ENCODE data around the gene TMEM208.

Gene TMEM208

GRCh38 chr16:67235816-67236562 lies 9.1 kb downstream of the TMEM208 start:
- Mint-ChIP-seq H3K27me3 (no peaks in the 10 kb centered on the region), H3K27ac (peak overlapping the region; percentile 75), H3K4me3 (no peak overlapping the region), H3K36me3 (no peaks in the 10 kb centered on the region), H3K9me3 (ENCODE audit: low read depth) (no peaks in the 10 kb centered on the region), H3K4me1 (ENCODE audit: low read depth) (peaks cover 3% of the 10 kb centered on the region)

- Mint-ChIP-seq H3K27ac (peak overlapping the region; percentile 75), H3K4me1 (ENCODE audit: low read depth) (peaks cover 8% of the 10 kb centered on the region), H3K4me3 (no peak overlapping the region), H3K27me3 (no peaks in the 10 kb centered on the region), H3K9me3 (ENCODE audit: low read depth) (no peaks in the 10 kb centered on the region), H3K36me3 (no peaks in the 10 kb centered on the region)
These were observed 9.8 kb downstream of the TMEM208 start for GRCh38 chr16:67236563-67237395.

GRCh38 chr16:67237396-67238277 lies 10.7 kb downstream of the TMEM208 start:
- H3K27me3 Mint-ChIP-seq, result no peaks in the 10 kb centered on the region
- H3K36me3 Mint-ChIP-seq, result no peaks in the 10 kb centered on the region
- no peak overlapping the region for H3K27ac Mint-ChIP-seq
- H3K4me3 Mint-ChIP-seq, result no peak overlapping the region
- peaks cover 8% of the 10 kb centered on the region for H3K4me1 Mint-ChIP-seq (ENCODE audit: low read depth)
- no peaks in the 10 kb centered on the region for H3K9me3 Mint-ChIP-seq (ENCODE audit: low read depth)

GRCh38 chr16:67238278-67238575 lies 11.3 kb downstream of the TMEM208 start:
- Mint-ChIP-seq H3K4me3 (no peak overlapping the region), H3K27ac (no peak overlapping the region), H3K27me3 (no peaks in the 10 kb centered on the region), H3K36me3 (no peaks in the 10 kb centered on the region), H3K9me3 (ENCODE audit: low read depth) (no peaks in the 10 kb centered on the region), H3K4me1 (ENCODE audit: low read depth) (peaks cover 8% of the 10 kb centered on the region)

GRCh38 chr16:67238806-67239470 lies 12.0 kb downstream of the TMEM208 start:
- H3K27me3 Mint-ChIP-seq, result no peaks in the 10 kb centered on the region
- no peaks in the 10 kb centered on the region for H3K9me3 Mint-ChIP-seq (ENCODE audit: low read depth)
- peaks cover 12% of the 10 kb centered on the region for H3K4me1 Mint-ChIP-seq (ENCODE audit: low read depth)
- no peaks in the 10 kb centered on the region for H3K36me3 Mint-ChIP-seq
- no peak overlapping the region for H3K4me3 Mint-ChIP-seq
- no peak overlapping the region for H3K27ac Mint-ChIP-seq

- Mint-ChIP-seq H3K4me1 (ENCODE audit: low read depth) (peaks cover 28% of the 10 kb centered on the region), H3K9me3 (ENCODE audit: low read depth) (no peaks in the 10 kb centered on the region), H3K36me3 (no peaks in the 10 kb centered on the region), H3K4me3 (no peak overlapping the region), H3K27me3 (no peaks in the 10 kb centered on the region), H3K27ac (no peak overlapping the region)
These were observed 13.6 kb downstream of the TMEM208 start for GRCh38 chr16:67240506-67240905.

- Mint-ChIP-seq H3K4me1 (ENCODE audit: low read depth) (peaks cover 27% of the 10 kb centered on the region), H3K9me3 (ENCODE audit: low read depth) (no peaks in the 10 kb centered on the region), H3K27ac (peak overlapping the region; percentile 85), H3K4me3 (no peak overlapping the region), H3K36me3 (no peaks in the 10 kb centered on the region), H3K27me3 (no peaks in the 10 kb centered on the region)
These were observed 14.3 kb downstream of the TMEM208 start for GRCh38 chr16:67241008-67241900.

- Mint-ChIP-seq H3K36me3 (no peaks in the 10 kb centered on the region), H3K27ac (peak overlapping the region; percentile 3), H3K9me3 (ENCODE audit: low read depth) (no peaks in the 10 kb centered on the region), H3K4me1 (ENCODE audit: low read depth) (peaks cover 25% of the 10 kb centered on the region), H3K27me3 (no peaks in the 10 kb centered on the region), H3K4me3 (no peak overlapping the region)
These were observed 15.3 kb downstream of the TMEM208 start for GRCh38 chr16:67242138-67242730.

GRCh38 chr16:67243481-67243880 lies 16.6 kb downstream of the TMEM208 start:
- peak overlapping the region; percentile 94 for H3K27ac Mint-ChIP-seq
- no peaks in the 10 kb centered on the region for H3K27me3 Mint-ChIP-seq
- H3K9me3 Mint-ChIP-seq (ENCODE audit: low read depth), result no peaks in the 10 kb centered on the region
- peak overlapping the region; percentile 38 for H3K4me3 Mint-ChIP-seq
- peaks cover 33% of the 10 kb centered on the region for H3K4me1 Mint-ChIP-seq (ENCODE audit: low read depth)
- H3K36me3 Mint-ChIP-seq, result no peaks in the 10 kb centered on the region

- Mint-ChIP-seq H3K27me3 (no peaks in the 10 kb centered on the region), H3K9me3 (ENCODE audit: low read depth) (no peaks in the 10 kb centered on the region), H3K4me1 (ENCODE audit: low read depth) (peaks cover 37% of the 10 kb centered on the region), H3K27ac (peak overlapping the region; percentile 94), H3K36me3 (no peaks in the 10 kb centered on the region), H3K4me3 (peak overlapping the region; percentile 86)
These were observed 17.7 kb downstream of the TMEM208 start for GRCh38 chr16:67244387-67245185.

- Mint-ChIP-seq H3K36me3 (no peaks in the 10 kb centered on the region), H3K4me1 (ENCODE audit: low read depth) (peaks cover 43% of the 10 kb centered on the region), H3K9me3 (ENCODE audit: low read depth) (no peaks in the 10 kb centered on the region), H3K27me3 (no peaks in the 10 kb centered on the region), H3K4me3 (peak overlapping the region; percentile 86), H3K27ac (peak overlapping the region; percentile 94)
These were observed 18.3 kb downstream of the TMEM208 start for GRCh38 chr16:67245186-67245585.

GRCh38 chr16:67245674-67246080 lies 18.7 kb downstream of the TMEM208 start:
- Mint-ChIP-seq H3K27me3 (no peaks in the 10 kb centered on the region), H3K4me3 (peak overlapping the region; percentile 87), H3K9me3 (ENCODE audit: low read depth) (no peaks in the 10 kb centered on the region), H3K36me3 (no peaks in the 10 kb centered on the region), H3K4me1 (ENCODE audit: low read depth) (peaks cover 44% of the 10 kb centered on the region), H3K27ac (no peak overlapping the region)

All from activated naive CD8-positive, alpha-beta T cell (primary cell).